HG03354 (cell line): ENCODE data around the gene COL8A1.
"Not testable (repeated sequence)": the region's sequence is repeated elsewhere in the genome, so short reads cannot be mapped to it uniquely, and the experiment has no call there.

ENCODE experiments used
- ATAC-seq: cut with Tn5 transposase; IDR thresholded peaks from one replicate; pipeline ENCODE4 v1.9.1; 2021; ENCODE audit warnings: mild to moderate bottlenecking; ENCODE audit not compliant: unreplicated experiment, poor library complexity, severe bottlenecking

The COL8A1 gene

DNA sequence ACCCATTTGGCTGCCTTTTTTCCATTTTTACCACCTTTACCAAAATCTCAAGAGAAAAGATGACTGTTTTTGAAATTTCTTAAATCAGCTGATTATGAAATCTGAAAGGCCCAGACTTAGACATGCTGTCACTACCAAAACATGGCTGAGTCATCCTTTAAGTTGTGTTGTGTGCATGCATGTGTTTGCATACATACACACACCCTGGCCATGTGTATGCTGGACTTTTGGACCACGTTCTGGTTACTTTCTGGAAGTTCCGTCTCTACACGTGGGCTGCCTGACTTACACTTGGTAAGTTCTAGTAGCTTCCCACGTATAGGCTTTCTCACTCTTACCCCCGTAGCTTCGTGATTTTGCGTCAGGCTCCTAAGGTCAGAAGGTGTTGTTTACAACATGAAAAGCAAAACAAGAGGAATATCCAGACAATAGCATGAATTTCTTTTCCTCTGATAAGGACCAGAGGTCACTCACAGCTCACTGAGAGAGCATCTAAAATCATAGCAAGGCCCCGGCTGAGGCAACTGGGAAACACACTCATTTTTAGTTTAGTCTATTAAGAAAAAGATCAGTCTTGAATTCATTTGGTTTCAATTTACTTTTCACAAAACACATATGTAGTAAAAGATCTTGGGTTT is 62.4 kb downstream of the COL8A1 start:
- ATAC-seq: no peak

DNA sequence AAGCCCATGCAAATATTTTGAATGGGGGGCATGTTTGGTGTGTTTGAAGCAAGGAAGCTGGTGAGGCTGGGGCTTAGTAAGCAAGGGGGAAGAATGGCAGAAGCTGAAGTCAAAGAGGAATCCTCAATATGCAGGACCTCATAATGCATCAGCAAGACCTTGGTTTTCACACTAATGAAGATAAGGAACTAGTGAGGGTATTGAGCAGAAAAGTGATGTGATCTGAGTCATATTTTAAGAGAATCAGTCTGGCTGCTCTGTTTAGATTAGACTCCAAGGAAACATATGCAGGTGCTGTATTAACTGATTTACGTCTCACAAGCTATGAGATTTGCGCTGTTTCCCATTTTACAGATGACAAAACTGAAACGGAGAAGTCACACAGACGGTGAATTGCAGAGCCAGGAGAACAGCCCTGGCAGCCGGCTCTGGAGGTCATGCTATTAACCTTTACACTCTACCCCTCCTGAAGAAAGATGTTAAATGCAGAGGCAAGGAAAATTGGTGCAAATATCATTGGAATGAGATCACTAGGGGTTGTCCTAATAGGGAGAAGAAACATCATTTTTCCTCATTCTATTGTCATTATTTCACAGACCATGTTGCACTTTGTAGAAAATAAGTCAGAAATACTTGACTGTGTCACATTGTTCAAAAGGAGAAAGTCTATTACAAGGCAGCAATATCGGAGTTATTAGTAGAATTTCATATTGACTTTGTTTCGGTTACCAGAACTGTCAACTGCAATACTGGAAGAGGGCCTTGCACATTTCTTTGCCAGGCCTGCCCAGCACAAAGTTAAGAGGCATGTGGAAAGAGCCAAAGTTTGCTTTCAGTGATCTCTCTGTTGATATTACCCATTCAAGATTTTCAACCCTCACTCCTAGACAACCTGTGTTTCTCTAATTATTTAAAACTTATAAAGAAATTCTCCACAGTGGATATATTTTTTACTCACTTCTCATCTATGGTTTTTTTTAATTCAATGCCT is 64.9 kb downstream of the COL8A1 start:
- no peak for ATAC-seq

DNA sequence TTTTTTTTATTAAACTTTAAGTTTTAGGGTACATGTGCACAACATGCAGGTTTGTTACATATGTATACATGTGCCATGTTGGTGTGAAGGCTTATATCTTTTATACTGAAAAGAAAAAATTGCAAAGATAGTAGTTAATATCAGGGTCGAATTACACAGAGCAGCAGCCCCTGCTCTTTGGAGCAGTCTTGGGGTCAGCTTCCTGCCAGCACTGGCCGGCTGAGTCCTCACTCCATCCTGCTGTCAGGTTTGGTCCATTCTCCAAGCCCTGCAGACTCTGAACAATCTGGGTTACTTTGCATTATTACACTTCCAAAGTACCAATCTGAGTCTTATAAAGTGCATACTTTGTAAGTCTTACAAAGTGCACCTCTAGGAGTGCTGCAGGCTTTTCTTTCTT is 66.0 kb downstream of the COL8A1 start:
- no peak for ATAC-seq

DNA sequence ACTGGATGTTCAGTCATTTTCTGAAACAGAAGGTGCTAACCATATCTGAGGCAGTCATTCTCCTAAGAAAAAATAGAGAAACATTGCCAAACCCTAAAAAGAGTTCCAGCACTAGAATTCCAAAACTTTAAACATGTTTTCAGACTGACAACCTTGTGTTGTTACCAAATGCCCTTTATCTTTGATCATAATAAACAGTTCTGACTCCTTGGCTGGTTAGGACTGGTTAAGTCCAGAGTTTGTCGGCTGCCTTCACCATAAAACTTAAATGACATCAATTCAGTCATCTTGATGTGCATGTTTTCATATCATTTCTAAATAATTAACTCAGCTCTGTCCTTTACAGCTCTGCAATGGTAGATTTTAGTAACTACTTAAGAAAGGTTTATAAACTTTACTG is 68.0 kb downstream of the COL8A1 start:
- no peak for ATAC-seq

DNA sequence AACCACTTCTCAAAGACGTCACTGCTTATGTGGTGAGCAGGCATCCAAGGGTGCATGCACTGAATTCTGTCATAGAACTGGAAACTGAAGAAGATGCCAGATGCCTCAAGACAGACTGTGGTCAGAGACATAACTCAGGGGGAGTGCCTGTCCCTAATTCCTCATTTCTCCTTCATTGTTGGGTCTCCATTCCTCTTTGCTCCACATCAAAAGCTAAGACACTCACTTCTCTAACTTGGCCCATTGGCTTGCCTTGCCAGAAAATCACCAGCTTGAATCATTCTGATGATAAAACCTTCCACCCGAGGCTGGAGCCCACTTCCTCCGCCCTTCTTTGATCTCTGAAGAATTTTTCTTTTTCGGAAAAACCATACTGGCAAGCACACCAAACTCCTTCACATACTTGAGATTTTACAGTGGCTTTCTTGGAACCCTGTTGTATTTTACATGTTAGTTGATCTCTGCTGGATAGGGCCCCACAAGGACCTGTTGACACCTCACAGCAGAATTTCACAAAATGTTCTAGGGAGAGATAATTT is 69.9 kb downstream of the COL8A1 start:
- ATAC-seq: no peak

DNA sequence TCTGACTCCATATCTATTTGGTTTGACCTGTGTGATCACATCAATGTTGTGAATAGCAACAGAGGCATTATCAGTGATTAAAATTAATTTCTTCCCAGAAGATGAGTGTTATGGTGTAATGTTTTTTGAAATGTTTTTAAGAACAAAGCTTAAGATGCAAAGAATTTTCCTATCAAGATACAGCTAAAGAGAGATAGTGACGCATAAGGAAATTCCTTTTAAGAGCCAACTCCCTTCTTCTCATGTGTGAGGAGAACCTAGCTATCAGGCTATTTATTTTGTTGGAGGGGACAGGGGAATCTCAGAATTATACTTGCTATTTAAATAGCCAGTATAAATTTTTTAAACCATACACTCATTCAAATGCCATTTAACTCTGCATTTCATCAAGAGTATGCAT is 71.3 kb downstream of the COL8A1 start:
- ATAC-seq: no peak

DNA sequence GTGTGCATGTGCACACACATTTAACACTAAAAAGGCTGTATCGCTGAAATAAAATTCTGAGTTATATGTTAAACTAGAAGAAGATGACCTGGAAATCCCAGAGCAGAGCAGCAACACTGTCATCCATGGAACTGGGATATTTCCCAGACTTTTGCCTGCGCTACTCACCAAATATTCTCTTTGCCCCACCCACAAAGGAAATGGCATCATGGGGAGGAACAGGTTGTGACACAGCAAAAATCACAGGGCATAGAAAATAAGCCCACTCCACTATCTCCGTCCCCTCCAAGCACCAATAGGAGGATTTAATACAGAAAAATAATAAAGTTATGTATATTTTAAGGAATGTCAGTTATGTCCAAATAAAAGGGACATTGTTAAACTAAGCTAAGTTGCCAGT is 71.7 kb downstream of the COL8A1 start:
- ATAC-seq: no peak

DNA sequence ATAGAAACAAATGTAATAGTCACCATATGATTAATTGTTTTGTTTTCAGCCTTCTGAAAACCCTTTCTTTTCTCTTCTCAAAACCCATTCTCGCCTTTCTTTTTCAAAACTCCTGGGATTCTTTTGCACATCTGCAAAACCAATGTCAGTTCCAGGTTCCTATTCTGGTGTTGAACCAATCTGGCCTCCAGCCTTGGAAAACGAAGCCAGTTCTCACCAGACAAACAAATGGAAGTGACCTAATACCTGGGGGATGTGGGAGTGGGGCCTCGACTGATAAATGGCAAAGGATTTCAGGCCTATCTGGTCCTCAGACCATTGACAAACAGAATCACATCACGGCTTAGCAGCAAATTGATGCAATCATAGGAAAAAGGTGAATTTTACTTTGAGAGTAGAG is 73.0 kb downstream of the COL8A1 start:
- ATAC-seq: no peak

DNA sequence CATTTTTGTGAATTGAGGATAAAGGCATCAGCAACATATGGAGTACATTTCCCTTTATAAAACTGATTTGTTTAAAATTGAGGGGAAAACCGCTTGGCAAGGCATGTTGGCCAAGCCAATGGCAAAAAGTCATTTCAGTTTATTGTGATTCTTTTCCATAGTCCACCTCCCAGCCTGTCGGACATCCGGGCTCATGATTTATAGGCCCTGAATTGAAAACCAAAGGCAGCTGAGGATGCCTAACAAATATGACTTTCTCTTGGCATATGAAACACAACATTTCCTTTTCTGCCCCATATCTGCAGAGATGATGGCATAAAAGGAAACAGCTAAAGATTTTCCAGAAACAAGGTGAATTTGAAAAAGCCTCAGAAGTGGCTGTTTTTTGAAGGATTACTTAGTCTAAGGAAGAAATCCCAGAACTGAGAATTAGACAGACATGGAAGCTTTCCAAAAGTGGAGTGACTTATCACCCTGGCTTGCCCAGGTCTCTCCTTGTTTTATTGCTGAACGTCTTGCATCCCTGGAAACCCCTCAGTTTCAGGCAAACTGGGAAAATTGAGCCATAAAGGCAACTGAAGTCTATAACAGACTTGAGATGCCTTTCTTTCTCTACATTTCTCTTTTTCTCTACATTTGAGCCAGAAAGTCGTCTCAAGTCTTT is 74.0 kb downstream of the COL8A1 start:
- ATAC-seq: no peak

DNA sequence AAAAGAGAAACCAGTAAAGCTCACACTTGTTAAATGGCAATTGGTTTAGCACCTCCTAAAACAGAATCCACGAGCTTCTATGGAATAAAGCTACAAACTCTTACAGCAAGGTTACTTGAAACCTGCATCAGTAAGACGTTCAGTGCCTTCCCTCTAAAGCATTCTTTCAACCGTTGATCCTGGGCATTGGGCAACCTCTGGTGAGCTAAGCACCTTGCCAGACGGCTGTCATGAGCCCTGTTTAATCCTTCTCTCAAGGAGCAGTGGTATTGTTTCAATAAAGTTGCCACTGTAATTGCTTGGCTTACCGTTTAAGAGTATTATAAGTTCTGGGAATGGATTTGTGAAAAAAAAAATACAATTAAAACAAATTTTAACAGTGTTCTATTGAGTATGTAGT is 75.0 kb downstream of the COL8A1 start:
- no peak for ATAC-seq

DNA sequence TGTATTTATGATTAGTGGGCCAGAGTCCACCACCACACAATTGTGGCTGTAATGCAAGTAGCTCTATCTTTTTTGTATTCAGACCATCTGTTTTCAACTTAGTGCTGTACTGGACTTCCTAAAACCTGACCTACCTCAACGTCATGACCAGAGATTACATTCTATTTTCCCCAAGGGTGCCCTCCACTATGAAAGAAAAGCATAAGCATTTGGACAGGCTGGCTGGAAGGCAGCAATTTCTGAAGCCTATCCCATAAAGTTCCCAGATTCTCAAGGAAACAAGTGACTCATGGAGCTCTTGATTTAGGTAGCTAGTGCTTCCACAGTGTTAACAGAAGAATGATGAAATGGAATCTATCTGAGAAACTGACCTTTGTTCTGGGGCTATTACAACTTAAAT is 75.8 kb downstream of the COL8A1 start:
- no peak for ATAC-seq

DNA sequence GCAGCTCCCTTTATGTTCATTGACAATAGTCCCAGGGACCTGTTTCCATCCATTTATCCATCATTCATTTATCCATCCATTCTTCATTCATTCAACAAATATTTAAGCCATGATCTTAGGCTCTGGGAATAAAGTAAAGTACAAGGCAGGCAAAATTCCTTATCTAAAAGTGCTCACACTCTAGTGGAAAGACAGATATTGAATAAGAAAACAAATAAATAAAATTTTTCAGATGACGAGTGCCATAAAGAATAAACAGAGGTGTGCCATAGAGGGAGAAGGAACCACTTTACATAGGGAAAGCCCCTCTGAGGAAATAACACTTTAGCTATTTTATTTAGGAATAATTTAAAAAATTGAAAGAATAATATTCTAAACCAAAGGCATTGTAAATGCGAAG is 76.2 kb downstream of the COL8A1 start:
- ATAC-seq: no peak

DNA sequence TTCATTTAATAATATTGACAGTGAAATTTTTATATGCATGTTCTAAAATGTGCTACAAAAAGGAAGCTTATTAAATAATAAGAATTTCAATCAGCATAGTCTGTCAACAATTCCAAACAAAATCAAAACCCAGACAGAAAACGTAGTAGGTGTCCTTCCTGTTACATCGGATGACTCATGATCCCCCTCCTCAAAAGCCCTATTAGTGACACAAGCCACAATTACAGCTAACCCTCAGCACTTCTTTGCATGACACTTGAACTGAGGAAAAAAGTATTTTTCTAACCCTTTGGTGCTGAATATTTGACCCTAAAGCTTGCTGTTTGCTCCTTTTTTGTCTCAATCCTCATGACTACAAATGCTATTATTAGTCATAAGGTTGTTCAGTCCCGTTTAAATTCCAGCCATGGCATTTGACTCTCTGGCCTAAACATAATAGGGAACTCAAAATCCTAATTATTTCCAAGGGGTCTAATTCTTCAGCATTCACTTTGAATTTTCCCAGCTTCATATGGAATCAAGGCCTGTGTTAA is 78.1 kb downstream of the COL8A1 start:
- no peak for ATAC-seq

DNA sequence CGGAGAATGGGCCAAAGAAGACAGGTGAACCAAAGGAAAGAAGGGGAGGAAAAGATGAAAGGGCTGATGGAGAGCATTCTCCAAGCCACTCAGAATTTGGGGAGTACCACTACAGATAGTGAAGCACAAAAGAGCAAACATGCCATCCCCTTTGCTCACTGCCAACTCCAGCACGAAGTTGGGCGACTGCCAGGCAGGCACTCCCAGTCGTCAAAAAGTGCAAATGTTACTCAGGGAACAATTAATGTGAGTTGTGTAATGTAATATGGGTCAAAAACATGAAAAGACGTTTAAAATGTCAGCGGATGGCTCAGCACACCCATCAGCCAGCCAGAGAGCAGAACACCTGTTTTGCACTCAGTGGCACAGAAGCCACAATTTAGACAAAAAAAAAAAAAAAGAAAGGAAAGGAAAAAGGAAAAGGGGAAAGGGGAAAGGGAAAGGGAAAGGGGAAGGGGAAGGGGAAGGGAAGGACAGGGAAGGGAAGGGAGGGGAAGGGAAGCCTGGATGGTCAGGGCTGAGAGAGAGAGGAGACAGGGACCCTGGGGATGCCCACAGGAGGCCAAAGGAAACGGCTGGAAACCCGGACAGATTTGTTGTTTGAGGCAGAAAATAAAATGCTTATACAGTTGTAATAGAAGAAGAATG is 82.7 kb downstream of the COL8A1 start:
- no peak for ATAC-seq

DNA sequence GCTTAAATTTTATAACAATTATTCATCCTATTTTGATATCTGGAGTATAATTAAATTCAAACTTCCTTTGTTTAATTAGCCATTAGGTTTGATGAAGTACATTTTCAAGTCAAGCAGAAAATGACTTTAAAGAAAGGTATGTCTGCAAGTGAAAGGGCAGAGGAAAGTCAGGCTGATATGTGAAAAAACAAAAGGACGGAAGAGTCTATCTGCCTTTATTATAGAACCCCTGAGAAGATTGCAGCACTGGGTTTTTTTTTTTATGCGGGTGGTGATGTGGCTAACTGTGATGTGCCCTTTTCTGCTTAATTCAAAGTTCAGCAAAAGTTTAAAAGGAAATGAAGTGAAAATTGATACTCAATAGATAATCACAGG is 83.2 kb downstream of the COL8A1 start:
- ATAC-seq: no peak

DNA sequence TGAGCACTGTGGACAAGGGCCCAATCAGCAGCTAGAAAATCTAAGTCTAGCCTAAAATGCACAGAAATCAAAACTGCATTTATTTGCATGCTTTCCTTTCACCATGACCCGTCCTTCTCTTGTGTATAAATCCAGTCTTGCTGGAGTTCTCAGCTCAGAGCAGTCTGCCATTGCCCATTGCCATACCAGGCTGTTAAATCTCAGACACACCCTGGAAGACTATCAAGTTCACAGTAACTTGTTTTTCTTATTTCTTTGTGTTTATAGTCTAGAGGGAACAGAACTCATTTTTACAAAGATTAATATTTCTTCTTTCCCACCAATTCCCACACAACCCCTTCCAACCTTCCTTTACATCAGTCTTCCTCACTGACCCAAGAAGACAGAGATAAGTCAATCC is 85.9 kb downstream of the COL8A1 start:
- no peak for ATAC-seq

DNA sequence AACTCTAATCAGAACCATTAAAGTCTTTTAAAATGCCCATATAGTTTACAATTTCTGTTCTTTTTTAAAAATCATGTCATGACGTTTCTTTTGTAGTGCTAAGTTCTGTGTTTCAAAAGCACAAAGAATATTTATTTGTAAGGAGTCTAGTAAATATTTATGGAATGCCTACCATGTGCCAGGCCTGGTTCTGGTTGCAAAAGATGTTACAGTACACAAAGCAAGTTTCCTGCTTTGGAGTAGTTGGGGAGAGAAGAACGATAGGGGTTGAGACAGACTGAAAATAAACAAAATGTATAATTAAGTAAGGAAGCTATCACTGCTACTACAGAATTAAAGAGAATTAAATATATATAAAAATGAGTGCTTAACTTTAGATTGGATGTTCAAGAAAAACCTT is 92.5 kb downstream of the COL8A1 start:
- ATAC-seq: no peak

DNA sequence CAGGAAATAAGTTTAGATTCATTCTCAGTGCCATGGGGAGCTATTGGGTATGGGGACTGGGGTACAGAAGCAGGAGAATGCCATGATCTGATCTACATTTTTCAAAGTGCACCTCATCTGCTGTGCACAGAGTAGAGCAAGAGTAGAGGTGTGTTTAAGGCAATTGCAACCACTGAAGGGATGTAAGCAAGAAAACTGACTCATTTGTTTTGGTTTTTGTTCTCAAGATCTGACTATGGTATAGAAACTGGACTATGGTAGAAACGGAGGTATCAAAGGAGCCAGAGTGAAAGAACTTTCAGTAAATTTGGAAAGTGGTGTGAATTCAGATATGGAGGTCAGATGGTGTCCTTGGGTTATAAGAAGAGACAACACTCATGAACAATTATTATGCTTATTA is 93.1 kb downstream of the COL8A1 start:
- ATAC-seq: no peak

DNA sequence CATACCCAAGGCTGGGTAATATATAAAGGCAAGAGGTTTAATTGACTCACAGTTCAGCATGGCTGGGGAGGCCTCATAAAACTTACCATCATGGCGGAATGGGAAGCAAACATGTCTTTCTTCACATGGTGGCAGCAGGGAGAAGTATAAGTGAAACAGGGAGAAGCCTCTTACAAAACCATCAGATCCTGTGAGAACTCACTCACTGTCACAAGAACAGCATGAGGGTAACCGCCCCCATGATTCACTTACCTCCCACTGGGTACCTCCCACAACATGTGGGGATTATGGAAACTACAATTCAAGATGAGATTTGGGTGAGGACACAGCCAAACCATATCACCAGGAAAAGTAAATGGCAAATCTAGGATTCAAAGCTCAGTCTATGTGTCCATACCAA is 102.0 kb downstream of the COL8A1 start:
- ATAC-seq: not testable (repeated sequence)

DNA sequence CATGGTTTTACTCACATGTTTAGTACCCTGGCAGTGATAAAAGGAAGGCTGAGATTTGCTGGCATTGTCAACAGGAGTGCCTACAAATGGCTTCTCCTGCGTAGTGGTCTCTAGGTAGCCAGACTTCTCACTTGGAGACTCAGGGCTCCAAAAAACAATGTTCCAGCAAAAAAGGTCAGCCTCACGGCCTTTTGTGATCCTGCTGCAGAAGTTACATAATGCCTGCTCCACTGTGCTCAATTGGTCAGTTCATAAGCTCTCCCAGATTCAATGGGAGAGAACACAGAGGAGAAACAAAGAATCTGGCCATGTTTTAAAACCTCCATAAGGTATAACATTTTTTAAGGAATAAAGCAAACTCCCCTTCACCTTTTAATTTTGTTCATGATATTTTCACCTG is 103.2 kb downstream of the COL8A1 start:
- ATAC-seq: no peak
